Neural cell (in vitro differentiated cells): ENCODE results near the gene GUCA2B. TPM values are rescaled to one million over a fixed set of nuclear protein-coding genes. Genes with fewer than 3 reads are reported as not detected.

Experiments
- H2AFZ ChIP-seq: fragments of 200-600, 300-800 bp; sonication (generic), shearing (Covaris generic); 2 replicates; pipeline ENCODE4 v1.6.0; 2014; ENCODE audit warnings: low read depth, mild to moderate bottlenecking, antibody characterized with exemption, low read length, moderate library complexity
- H3F3A ChIP-seq: fragments of 200-600 bp; shearing (Covaris generic); 2 replicates; pipeline ENCODE4 v1.6.1; 2016; ENCODE audit warnings: mild to moderate bottlenecking, moderate library complexity, mixed read lengths, antibody characterized with exemption, low read length; ENCODE audit not compliant: insufficient read depth, poor library complexity, severe bottlenecking
- H3K27ac ChIP-seq: fragments of 200-600, 300-800 bp; sonication (generic), shearing (Covaris generic); 2 replicates; pipeline ENCODE4 v1.5.1; 2014; ENCODE audit warnings: mild to moderate bottlenecking, low read length, moderate library complexity
- H3K27me3 ChIP-seq: fragments of 300-800, 200-600 bp; sonication (generic), shearing (Covaris generic); 2 replicates; pipeline ENCODE4 v1.6.0; 2014; ENCODE audit warnings: mild to moderate bottlenecking, low read depth, low read length, moderate library complexity; ENCODE audit not compliant: insufficient read depth
- H3K36me3 ChIP-seq: fragments of 300-800, 200-600 bp; sonication (generic), shearing (Covaris generic); 2 replicates; pipeline ENCODE4 v1.5.1; 2014; ENCODE audit warnings: mild to moderate bottlenecking, antibody characterized with exemption, low read length, moderate library complexity; ENCODE audit not compliant: insufficient read depth
- H3K4me2 ChIP-seq: fragments of 300-800, 200-600 bp; sonication (generic), shearing (Covaris generic); 2 replicates; pipeline ENCODE4 v1.6.0; 2014; ENCODE audit warnings: mild to moderate bottlenecking, low read length
- H3K4me3 ChIP-seq: fragments of 300-800, 200-600 bp; sonication (generic), shearing (Covaris generic); 2 replicates; pipeline ENCODE4 v1.5.1; 2014; ENCODE audit warnings: mild to moderate bottlenecking, low read length, moderate library complexity
- H3K79me2 ChIP-seq: fragments of 200-600 bp; shearing (Covaris generic); replicated peaks from 2 replicates; pipeline ENCODE4 v1.6.0; 2014; ENCODE audit warnings: mild to moderate bottlenecking, low read length, moderate library complexity; ENCODE audit not compliant: insufficient read depth
- H3K9ac ChIP-seq: fragments of 300-800, 200-600 bp; sonication (generic), shearing (Covaris generic); 2 replicates; pipeline ENCODE4 v1.6.1; 2016; ENCODE audit warnings: mild to moderate bottlenecking, low read length, mixed read lengths
- H3K9me2 ChIP-seq: fragments of 200-600 bp; shearing (Covaris generic); 2 replicates; pipeline ENCODE4 v1.6.1; 2016; ENCODE audit warnings: mild to moderate bottlenecking, low read length, mixed read lengths; ENCODE audit not compliant: insufficient read depth
- H3K9me3 ChIP-seq: fragments of 200-600, 300-800 bp; sonication (generic), shearing (Covaris generic); 2 replicates; pipeline ENCODE4 v1.6.1; 2016; ENCODE audit warnings: mild to moderate bottlenecking, mixed run types, low read length, moderate library complexity, mixed read lengths
- H4K20me1 ChIP-seq: fragments of 200-600 bp; shearing (Covaris generic); 2 replicates; pipeline ENCODE4 v1.6.1; 2016; ENCODE audit warnings: mild to moderate bottlenecking, mixed run types; ENCODE audit not compliant: insufficient read depth
- EP300 ChIP-seq: fragments of 450-650 bp; conservative IDR thresholded peaks from 2 replicates; pipeline ENCODE4 v1.6.1; 2014; ENCODE audit warnings: antibody characterized with exemption, mild to moderate bottlenecking, moderate library complexity; ENCODE audit not compliant: poor library complexity, severe bottlenecking
- EZH2 ChIP-seq: fragments of 200-600, 300-800 bp; shearing (Covaris generic), sonication (generic); IDR thresholded peaks from 2 replicates; pipeline ENCODE4 v1.6.1; 2014; ENCODE audit warnings: antibody characterized with exemption, low read length, borderline replicate concordance, mild to moderate bottlenecking; ENCODE audit not compliant: insufficient read depth, poor library complexity, severe bottlenecking
- MXI1 ChIP-seq: fragments of 450-650 bp; conservative IDR thresholded peaks from 2 replicates; pipeline ENCODE4 v1.6.1; 2014; ENCODE audit warnings: antibody characterized with exemption, mild to moderate bottlenecking; ENCODE audit not compliant: poor library complexity, severe bottlenecking
- POLR2AphosphoS5 ChIP-seq: IDR thresholded peaks from 2 replicates; pipeline ENCODE4 v1.6.1; 2012
- RAD21 ChIP-seq: fragments of 450-650 bp; conservative IDR thresholded peaks from 2 replicates; pipeline ENCODE4 v1.6.1; 2014; ENCODE audit warnings: antibody characterized with exemption, mild to moderate bottlenecking, moderate library complexity
- SMC3 ChIP-seq: fragments of 450-650 bp; conservative IDR thresholded peaks from 2 replicates; pipeline ENCODE4 v1.6.1; 2014; ENCODE audit warnings: antibody characterized with exemption, mild to moderate bottlenecking, moderate library complexity; ENCODE audit not compliant: poor library complexity
- TAF1 ChIP-seq: IDR thresholded peaks from 2 replicates; pipeline ENCODE4 v1.6.1; 2012; ENCODE audit warnings: low read depth
- polyA plus RNA-seq: library from polyadenylated mRNA; depleted of rRNA; stranded (reverse); fragments of >200 nt; gene quantifications from 2 replicates; pipeline ENCODE4 v1.2.3, GENCODE V29; 2014
- TF ChIP-seq, protein P1 (sequence below): IDR thresholded peaks from 2 replicates; pipeline ENCODE4 v1.6.1; 2012; ENCODE audit warnings: borderline replicate concordance
- TF ChIP-seq, protein P2 (sequence below): fragments of 450-650 bp; IDR thresholded peaks from 2 replicates; pipeline ENCODE4 v1.5.1; 2014; ENCODE audit warnings: antibody characterized with exemption, mild to moderate bottlenecking, moderate library complexity; ENCODE audit not compliant: poor library complexity, severe bottlenecking

GUCA2B gene
- polyA plus RNA-seq, 1 donor from 2014 or later: not detected

DNA sequence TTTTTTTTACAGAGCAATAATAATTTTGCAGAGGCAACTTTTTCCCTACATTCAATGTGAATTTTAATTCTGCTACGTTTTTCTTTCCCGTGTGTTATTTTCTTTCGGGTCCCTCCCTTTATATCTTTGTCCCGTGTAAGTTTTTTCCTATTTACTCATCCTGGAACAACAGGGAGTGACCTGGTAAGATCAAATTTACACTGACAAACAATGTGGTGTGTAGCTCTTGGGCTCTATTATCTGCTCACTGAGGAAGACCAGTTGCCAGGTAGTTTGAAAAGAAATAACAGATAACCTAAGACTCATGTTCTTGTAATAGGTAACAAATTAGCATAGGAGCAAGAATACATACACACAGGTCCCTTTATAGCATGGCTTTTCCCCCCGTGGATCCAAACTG, 45.0 kb downstream of the GUCA2B start:
- Histone ChIP-seq H3F3A (no peaks in the 10 kb centered on the region), H3K9me2 (no peaks in the 10 kb centered on the region), H2AFZ (no peak overlapping the region), H3K36me3 (peaks cover 22% of the 10 kb centered on the region), H3K27me3 (no peaks in the 10 kb centered on the region), H3K4me3 (no peak overlapping the region), H3K27ac (no peak overlapping the region), H3K4me2 (no peak overlapping the region), H3K79me2 (peaks cover 5% of the 10 kb centered on the region), H3K9ac (no peak overlapping the region), H3K9me3 (no peaks in the 10 kb centered on the region), H4K20me1 (no peaks in the 10 kb centered on the region)
- TF ChIP-seq EZH2: no peak
- TF ChIP-seq RAD21: no peak
- TF ChIP-seq, protein P1, sequence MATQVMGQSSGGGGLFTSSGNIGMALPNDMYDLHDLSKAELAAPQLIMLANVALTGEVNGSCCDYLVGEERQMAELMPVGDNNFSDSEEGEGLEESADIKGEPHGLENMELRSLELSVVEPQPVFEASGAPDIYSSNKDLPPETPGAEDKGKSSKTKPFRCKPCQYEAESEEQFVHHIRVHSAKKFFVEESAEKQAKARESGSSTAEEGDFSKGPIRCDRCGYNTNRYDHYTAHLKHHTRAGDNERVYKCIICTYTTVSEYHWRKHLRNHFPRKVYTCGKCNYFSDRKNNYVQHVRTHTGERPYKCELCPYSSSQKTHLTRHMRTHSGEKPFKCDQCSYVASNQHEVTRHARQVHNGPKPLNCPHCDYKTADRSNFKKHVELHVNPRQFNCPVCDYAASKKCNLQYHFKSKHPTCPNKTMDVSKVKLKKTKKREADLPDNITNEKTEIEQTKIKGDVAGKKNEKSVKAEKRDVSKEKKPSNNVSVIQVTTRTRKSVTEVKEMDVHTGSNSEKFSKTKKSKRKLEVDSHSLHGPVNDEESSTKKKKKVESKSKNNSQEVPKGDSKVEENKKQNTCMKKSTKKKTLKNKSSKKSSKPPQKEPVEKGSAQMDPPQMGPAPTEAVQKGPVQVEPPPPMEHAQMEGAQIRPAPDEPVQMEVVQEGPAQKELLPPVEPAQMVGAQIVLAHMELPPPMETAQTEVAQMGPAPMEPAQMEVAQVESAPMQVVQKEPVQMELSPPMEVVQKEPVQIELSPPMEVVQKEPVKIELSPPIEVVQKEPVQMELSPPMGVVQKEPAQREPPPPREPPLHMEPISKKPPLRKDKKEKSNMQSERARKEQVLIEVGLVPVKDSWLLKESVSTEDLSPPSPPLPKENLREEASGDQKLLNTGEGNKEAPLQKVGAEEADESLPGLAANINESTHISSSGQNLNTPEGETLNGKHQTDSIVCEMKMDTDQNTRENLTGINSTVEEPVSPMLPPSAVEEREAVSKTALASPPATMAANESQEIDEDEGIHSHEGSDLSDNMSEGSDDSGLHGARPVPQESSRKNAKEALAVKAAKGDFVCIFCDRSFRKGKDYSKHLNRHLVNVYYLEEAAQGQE: no peak
- no peak for TF ChIP-seq SMC3
- TF ChIP-seq MXI1: no peak
- TF ChIP-seq EP300: no peak
- no peak for TF ChIP-seq TAF1
- TF ChIP-seq, protein P2, sequence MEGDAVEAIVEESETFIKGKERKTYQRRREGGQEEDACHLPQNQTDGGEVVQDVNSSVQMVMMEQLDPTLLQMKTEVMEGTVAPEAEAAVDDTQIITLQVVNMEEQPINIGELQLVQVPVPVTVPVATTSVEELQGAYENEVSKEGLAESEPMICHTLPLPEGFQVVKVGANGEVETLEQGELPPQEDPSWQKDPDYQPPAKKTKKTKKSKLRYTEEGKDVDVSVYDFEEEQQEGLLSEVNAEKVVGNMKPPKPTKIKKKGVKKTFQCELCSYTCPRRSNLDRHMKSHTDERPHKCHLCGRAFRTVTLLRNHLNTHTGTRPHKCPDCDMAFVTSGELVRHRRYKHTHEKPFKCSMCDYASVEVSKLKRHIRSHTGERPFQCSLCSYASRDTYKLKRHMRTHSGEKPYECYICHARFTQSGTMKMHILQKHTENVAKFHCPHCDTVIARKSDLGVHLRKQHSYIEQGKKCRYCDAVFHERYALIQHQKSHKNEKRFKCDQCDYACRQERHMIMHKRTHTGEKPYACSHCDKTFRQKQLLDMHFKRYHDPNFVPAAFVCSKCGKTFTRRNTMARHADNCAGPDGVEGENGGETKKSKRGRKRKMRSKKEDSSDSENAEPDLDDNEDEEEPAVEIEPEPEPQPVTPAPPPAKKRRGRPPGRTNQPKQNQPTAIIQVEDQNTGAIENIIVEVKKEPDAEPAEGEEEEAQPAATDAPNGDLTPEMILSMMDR: no peak
- TF ChIP-seq POLR2AphosphoS5: no peak

DNA sequence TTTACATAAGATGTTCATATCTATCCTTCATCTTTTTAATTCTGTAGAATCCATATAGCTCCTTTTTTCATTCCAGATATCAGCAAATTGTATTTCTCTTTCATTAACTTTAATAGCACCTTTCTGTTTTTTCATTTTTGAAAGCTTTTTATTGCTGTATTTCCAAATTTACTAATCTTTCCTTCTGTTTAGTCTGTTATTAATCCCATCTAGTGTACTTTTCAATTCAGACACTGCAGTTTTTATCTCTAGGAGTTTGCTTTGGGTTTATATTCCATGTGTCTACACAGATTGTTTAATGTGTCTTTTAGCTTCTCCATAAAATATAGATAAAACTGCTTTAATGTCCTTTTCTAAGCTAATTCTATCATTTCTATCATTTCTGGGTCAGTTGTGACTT, 48.8 kb downstream of the GUCA2B start:
- peaks cover 5% of the 10 kb centered on the region for H3K79me2 ChIP-seq
- no peaks in the 10 kb centered on the region for H3K9me2 ChIP-seq
- H3K4me2 ChIP-seq: no peak overlapping the region
- no peaks in the 10 kb centered on the region for H3K9me3 ChIP-seq
- H3K9ac ChIP-seq: no peak overlapping the region
- no peak overlapping the region for H2AFZ ChIP-seq
- H3F3A ChIP-seq: no peaks in the 10 kb centered on the region
- H4K20me1 ChIP-seq: no peaks in the 10 kb centered on the region
- TF ChIP-seq EZH2: no peak
- no peak for TF ChIP-seq MXI1
- TF ChIP-seq TAF1: no peak
- TF ChIP-seq EP300: no peak
- TF ChIP-seq, protein P2: no peak
- no peak for TF ChIP-seq RAD21
- no peak for TF ChIP-seq POLR2AphosphoS5
- no peak for TF ChIP-seq SMC3
- TF ChIP-seq, protein P1: no peak
- H3K4me3 ChIP-seq: no peak overlapping the region
- H3K27ac ChIP-seq: no peak overlapping the region
- H3K36me3 ChIP-seq: peaks cover 15% of the 10 kb centered on the region
- H3K27me3 ChIP-seq: no peaks in the 10 kb centered on the region
